K562 (cell line): ENCODE data around the gene MRPS24. TPM values are rescaled to one million over a fixed set of nuclear protein-coding genes. Genes with fewer than 3 reads are reported as not detected.
A peak's percentile ranks its signal among the peaks of the same experiment; 100 is the strongest.

Source experiments
- BHLHE40 ChIP-seq: IDR thresholded peaks from 2 replicates; pipeline ENCODE4 v1.6.1; 2011; ENCODE audit warnings: low read length, improper control_type of control experiment
- BRCA1 ChIP-seq, 2 experiments: fragments of 450-650 bp in 1 of 2; sonication (generic) in 1 of 2; formaldehyde crosslinking in 1 of 2; IDR thresholded peaks; 2 replicates each; pipeline versions ENCODE4 v1.5.0 to v1.6.1; 2017 to 2020; ENCODE audit warnings: mild to moderate bottlenecking in 1 of 2, missing genetic modification reagents in 1 of 2
- CBFA2T3 ChIP-seq: fragments of 450-650 bp; IDR thresholded peaks from 2 replicates; pipeline ENCODE4 v1.6.1; 2017
- CC2D1A ChIP-seq: fragments of 450-650 bp; IDR thresholded peaks from 2 replicates; pipeline ENCODE4 v1.6.1; 2017; ENCODE audit warnings: mild to moderate bottlenecking
- CSDE1 ChIP-seq, 2 experiments: fragments of 450-650 bp; IDR thresholded peaks; 2 replicates each; pipeline ENCODE4 v1.6.1; 2016; ENCODE audit warnings: mild to moderate bottlenecking in 1 of 2
- CTBP1 ChIP-seq: fragments of 450-650 bp; IDR thresholded peaks from 2 replicates; pipeline ENCODE4 v1.6.1; 2016; ENCODE audit warnings: borderline replicate concordance
- HCFC1 ChIP-seq: IDR thresholded peaks from 2 replicates; pipeline ENCODE4 v1.6.1; 2012; ENCODE audit warnings: low read depth, low read length, improper control_type of control experiment
- HDGF ChIP-seq: fragments of 450-650 bp; IDR thresholded peaks from 2 replicates; pipeline ENCODE4 v1.6.1; 2016
- LARP7 ChIP-seq: fragments of 450-650 bp; IDR thresholded peaks from 2 replicates; pipeline ENCODE4 v1.6.1; 2016
- NR2C1 ChIP-seq, 2 experiments: fragments of 450-650 bp; IDR thresholded peaks; 2 replicates each; pipeline ENCODE4 v1.6.1; 2017; ENCODE audit warnings: mild to moderate bottlenecking in 2 of 2, antibody characterized with exemption in 1 of 2, inconsistent platforms in 1 of 2, missing compliant biosample characterization in 1 of 2, missing genetic modification characterization in 1 of 2
- POLR2AphosphoS2 ChIP-seq: IDR thresholded peaks from 2 replicates; pipeline ENCODE4 v1.6.1; 2012; ENCODE audit warnings: low read length, improper control_type of control experiment
- POLR2G ChIP-seq: fragments of 200-400 bp; formaldehyde crosslinking; IDR thresholded peaks from 2 replicates; pipeline ENCODE4 v1.6.1; 2017; ENCODE audit warnings: low read depth, mild to moderate bottlenecking, antibody characterized with exemption, low read length, moderate library complexity
- RBM39 ChIP-seq: fragments of 200-400 bp; formaldehyde crosslinking; optimal IDR thresholded peaks from 2 replicates; pipeline ENCODE3; 2018; ENCODE audit warnings: low read depth, low read length
- SETDB1 ChIP-seq: IDR thresholded peaks from one replicate; pipeline ENCODE4 v1.6.1; 2012; ENCODE audit warnings: low read length, control low read depth, inconsistent platforms
- SIN3A ChIP-seq, 2 experiments: fragments of 150-350 bp in 1 of 2; IDR thresholded peaks; 2 replicates each; pipeline ENCODE4 v1.6.1; 2011 to 2016; ENCODE audit warnings: borderline replicate concordance in 2 of 2, low read depth in 2 of 2, low read length in 2 of 2, mild to moderate bottlenecking in 2 of 2, moderate library complexity in 2 of 2; ENCODE audit not compliant: control insufficient read depth in 1 of 2
- TCF7 ChIP-seq: sonication (generic); IDR thresholded peaks from 2 replicates; pipeline ENCODE4 v1.6.1; 2016; ENCODE audit warnings: antibody characterized with exemption, borderline replicate concordance
- XRCC3 ChIP-seq: fragments of 450-650 bp; IDR thresholded peaks from 2 replicates; pipeline ENCODE4 v1.6.1; 2017; ENCODE audit warnings: mild to moderate bottlenecking, moderate library complexity
- ZNF217 ChIP-seq: sonication (generic); formaldehyde crosslinking; IDR thresholded peaks from 2 replicates; pipeline ENCODE4 v1.8.0; 2022; ENCODE audit warnings: mild to moderate bottlenecking, missing genetic modification reagents
- ZNF408 ChIP-seq: fragments of 250-450 bp; sonication (Bioruptor Pico); IDR thresholded peaks from 2 replicates; pipeline ENCODE4 v1.4.0; 2020; ENCODE audit warnings: low read depth, mild to moderate bottlenecking, moderate library complexity
- ZNF717 ChIP-seq: fragments of 250-450 bp; sonication (Bioruptor Pico); IDR thresholded peaks from 2 replicates; pipeline ENCODE4 v1.5.0; 2021
- polyA plus RNA-seq, 8 experiments: library from polyadenylated mRNA; depleted of rRNA in 4 of 8; stranded (reverse) in 5 of 8; unstranded in 3 of 8; fragments of >200 nt; fragmentation: Nextera tagmentation in 2 of 8; fragmentation: Illumina TruSeq in 1 of 8; extraction: Ambion mirVana in 2 of 8; extraction: Trizol in 1 of 8; gene quantifications; 2 replicates each; pipeline versions ENCODE4 v1.2.1 to v1.2.3, GENCODE V29; 2011 to 2014; ENCODE audit warnings: inconsistent platforms in 1 of 8, missing spikeins in 1 of 8
- total RNA-seq, 7 experiments: library from RNA; depleted of rRNA in 6 of 7; stranded (reverse); fragments of >200 nt in 6 of 7; fragmentation: Illumina TruSeq in 2 of 7; extraction: Trizol in 2 of 7; gene quantifications; 2 replicates each; pipeline versions ENCODE4 v1.2.1 to v1.2.3, GENCODE V29; 2011 to 2021; ENCODE audit warnings: low replicate concordance in 1 of 7
- TF ChIP-seq, protein P1 (sequence below): fragments of 250-450 bp; sonication (Bioruptor Pico); IDR thresholded peaks from 2 replicates; pipeline ENCODE4 v1.5.0; 2020; ENCODE audit warnings: mild to moderate bottlenecking
- TF ChIP-seq, protein P2 (sequence below): fragments of 450-650 bp; formaldehyde crosslinking; IDR thresholded peaks from 2 replicates; pipeline ENCODE4 v1.4.0; 2020; ENCODE audit warnings: mild to moderate bottlenecking, mixed read lengths
- TF ChIP-seq, protein P3 (sequence below): fragments of 250-450 bp; sonication (Bioruptor Pico); IDR thresholded peaks from 2 replicates; pipeline ENCODE4 v1.4.0; 2020; ENCODE audit warnings: borderline replicate concordance
- TF ChIP-seq, protein P4 (sequence below): sonication (generic); formaldehyde crosslinking; IDR thresholded peaks from 2 replicates; pipeline ENCODE4 v1.8.0; 2022; ENCODE audit warnings: mild to moderate bottlenecking, missing genetic modification reagents, borderline replicate concordance

MRPS24 gene
- total and polyA plus RNA-seq, 9 of the 15 experiments (the other 6 are each of a cell fraction or from before 2014, with no cell fraction given) = 51.4 to 214 (median 169) TPM

DNA sequence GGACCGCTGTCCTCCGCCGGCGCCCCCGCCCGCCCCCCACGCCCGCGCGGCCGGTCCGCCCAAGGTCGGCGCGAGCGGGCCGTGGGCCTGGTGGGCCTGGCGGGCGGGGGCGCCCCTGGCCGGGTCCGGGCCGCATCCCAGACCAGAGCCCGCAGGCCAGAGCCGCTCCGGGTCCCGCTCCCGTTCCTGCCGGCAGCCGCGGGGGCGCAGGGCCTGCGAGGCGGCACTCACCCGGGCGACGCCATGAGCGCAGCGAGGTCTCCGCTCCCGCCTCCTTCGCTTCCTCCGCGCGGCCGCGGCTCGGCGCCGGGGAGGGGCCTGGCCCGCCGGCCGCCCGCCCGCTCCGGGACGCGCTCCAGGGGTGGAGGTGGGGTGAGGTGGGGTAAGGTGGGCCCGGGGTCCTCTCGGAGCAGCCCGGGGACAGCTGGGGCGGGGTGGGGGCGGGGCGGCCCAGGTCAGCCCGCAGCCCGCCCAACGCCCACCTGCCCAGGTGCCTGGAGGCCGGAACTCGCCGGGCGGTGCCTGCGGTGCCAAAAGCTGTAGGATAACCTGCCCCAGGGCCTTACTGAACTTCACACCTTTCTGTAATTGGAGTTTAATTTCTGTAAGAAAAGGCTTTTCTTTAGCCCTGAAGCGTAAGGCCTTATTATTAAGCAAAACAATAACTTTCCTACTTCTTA, 37.2 kb upstream of the MRPS24 start, which contains the start of gene URGCP (continued):
- TF ChIP-seq NR2C1 (IDR thresholded peaks at IDR 0.05) (no peak), NR2C1 (tag; IDR thresholded peaks at IDR 0.05) (no peak), LARP7 (no peak), TCF7 (no peak), HDGF (no peak), ZNF408 (CRISPR knock-in tag) (no peak), XRCC3 (no peak), CBFA2T3 (no peak), RBM39 (no peak), CC2D1A (no peak), CTBP1 (no peak), CSDE1 (IDR thresholded peaks at IDR 0.05) (no peak), BHLHE40 (no peak), SIN3A (IDR thresholded peaks at IDR 0.05; ENCODE audit: borderline replicate concordance in 2 of 2, control insufficient read depth in 1 of 2, low read depth in 2 of 2, low read length in 2 of 2) (0 out of 4 replicates have a peak, but pooled peaks of 1 of the 2 experiments have one; percentile 31), ZNF717 (CRISPR knock-in tag) (no peak), BRCA1 (IDR thresholded peaks at IDR 0.05) (no peak), BRCA1 (CRISPR knock-in tag; IDR thresholded peaks at IDR 0.05) (no peak), POLR2G (peak; percentile 91), ZNF217 (CRISPR knock-in tag) (no peak), POLR2AphosphoS2 (no peak), HCFC1 (0 out of 2 replicates have a peak, but pooled peaks have one; percentile 11), SETDB1 (no peak)
- TF ChIP-seq, protein P1, sequence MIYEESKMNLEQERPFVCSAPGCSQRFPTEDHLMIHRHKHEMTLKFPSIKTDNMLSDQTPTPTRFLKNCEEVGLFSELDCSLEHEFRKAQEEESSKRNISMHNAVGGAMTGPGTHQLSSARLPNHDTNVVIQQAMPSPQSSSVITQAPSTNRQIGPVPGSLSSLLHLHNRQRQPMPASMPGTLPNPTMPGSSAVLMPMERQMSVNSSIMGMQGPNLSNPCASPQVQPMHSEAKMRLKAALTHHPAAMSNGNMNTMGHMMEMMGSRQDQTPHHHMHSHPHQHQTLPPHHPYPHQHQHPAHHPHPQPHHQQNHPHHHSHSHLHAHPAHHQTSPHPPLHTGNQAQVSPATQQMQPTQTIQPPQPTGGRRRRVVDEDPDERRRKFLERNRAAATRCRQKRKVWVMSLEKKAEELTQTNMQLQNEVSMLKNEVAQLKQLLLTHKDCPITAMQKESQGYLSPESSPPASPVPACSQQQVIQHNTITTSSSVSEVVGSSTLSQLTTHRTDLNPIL = no peak
- TF ChIP-seq, protein P2, sequence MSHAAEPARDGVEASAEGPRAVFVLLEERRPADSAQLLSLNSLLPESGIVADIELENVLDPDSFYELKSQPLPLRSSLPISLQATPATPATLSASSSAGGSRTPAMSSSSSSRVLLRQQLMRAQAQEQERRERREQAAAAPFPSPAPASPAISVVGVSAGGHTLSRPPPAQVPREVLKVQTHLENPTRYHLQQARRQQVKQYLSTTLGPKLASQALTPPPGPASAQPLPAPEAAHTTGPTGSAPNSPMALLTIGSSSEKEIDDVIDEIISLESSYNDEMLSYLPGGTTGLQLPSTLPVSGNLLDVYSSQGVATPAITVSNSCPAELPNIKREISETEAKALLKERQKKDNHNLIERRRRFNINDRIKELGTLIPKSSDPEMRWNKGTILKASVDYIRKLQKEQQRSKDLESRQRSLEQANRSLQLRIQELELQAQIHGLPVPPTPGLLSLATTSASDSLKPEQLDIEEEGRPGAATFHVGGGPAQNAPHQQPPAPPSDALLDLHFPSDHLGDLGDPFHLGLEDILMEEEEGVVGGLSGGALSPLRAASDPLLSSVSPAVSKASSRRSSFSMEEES (CRISPR knock-in tag) = no peak
- TF ChIP-seq, protein P3, sequence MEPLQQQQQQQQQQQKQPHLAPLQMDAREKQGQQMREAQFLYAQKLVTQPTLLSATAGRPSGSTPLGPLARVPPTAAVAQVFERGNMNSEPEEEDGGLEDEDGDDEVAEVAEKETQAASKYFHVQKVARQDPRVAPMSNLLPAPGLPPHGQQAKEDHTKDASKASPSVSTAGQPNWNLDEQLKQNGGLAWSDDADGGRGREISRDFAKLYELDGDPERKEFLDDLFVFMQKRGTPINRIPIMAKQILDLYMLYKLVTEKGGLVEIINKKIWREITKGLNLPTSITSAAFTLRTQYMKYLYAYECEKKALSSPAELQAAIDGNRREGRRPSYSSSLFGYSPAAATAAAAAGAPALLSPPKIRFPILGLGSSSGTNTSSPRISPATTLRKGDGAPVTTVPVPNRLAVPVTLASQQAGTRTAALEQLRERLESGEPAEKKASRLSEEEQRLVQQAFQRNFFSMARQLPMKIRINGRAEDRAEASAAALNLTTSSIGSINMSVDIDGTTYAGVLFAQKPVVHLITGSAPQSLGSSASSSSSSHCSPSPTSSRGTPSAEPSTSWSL (CRISPR knock-in tag) = no peak
- TF ChIP-seq, protein P4, sequence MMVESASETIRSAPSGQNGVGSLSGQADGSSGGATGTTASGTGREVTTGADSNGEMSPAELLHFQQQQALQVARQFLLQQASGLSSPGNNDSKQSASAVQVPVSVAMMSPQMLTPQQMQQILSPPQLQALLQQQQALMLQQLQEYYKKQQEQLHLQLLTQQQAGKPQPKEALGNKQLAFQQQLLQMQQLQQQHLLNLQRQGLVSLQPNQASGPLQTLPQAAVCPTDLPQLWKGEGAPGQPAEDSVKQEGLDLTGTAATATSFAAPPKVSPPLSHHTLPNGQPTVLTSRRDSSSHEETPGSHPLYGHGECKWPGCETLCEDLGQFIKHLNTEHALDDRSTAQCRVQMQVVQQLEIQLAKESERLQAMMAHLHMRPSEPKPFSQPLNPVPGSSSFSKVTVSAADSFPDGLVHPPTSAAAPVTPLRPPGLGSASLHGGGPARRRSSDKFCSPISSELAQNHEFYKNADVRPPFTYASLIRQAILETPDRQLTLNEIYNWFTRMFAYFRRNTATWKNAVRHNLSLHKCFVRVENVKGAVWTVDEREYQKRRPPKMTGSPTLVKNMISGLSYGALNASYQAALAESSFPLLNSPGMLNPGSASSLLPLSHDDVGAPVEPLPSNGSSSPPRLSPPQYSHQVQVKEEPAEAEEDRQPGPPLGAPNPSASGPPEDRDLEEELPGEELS (CRISPR knock-in tag) = no peak
